ENCODE results near the gene PPP1R14D.
A peak's percentile ranks its signal among the peaks of the same experiment; 100 is the strongest.

The PPP1R14D gene

GRCh38 chr15:40845036-40845435 lies 16.5 kb upstream of the PPP1R14D start:
- no peaks in the 10 kb centered on the region for H3K4me1 ChIP-seq (ENCODE audit: insufficient read depth, low read length)
- peaks cover 70% of the 10 kb centered on the region for H3K27me3 ChIP-seq (ENCODE audit: insufficient read depth, low read length)
- no peak overlapping the region for H3K4me3 ChIP-seq (ENCODE audit: low read length)
- H3K36me3 ChIP-seq (ENCODE audit: insufficient read depth, low read length), result no peaks in the 10 kb centered on the region
- no peak overlapping the region for H2AFZ ChIP-seq (ENCODE audit: low read depth, low read length)
- peaks cover 2% of the 10 kb centered on the region for H3K9me3 ChIP-seq (ENCODE audit: low read length)

GRCh38 chr15:40844696-40845030 lies 16.2 kb upstream of the PPP1R14D start:
- no peak overlapping the region for H3K4me3 ChIP-seq (ENCODE audit: low read length)
- no peak overlapping the region for H2AFZ ChIP-seq (ENCODE audit: low read depth, low read length)
- no peaks in the 10 kb centered on the region for H3K36me3 ChIP-seq (ENCODE audit: insufficient read depth, low read length)
- H3K9me3 ChIP-seq (ENCODE audit: low read length), result peaks cover 2% of the 10 kb centered on the region
- H3K27me3 ChIP-seq (ENCODE audit: insufficient read depth, low read length), result peaks cover 71% of the 10 kb centered on the region
- no peaks in the 10 kb centered on the region for H3K4me1 ChIP-seq (ENCODE audit: insufficient read depth, low read length)

- Histone ChIP-seq H2AFZ (ENCODE audit: low read depth, low read length) (peak within 1 kb of the TSS; percentile 74), H3K9me3 (ENCODE audit: low read length) (peaks cover 2% of the 10 kb centered on the region), H3K27me3 (ENCODE audit: insufficient read depth, low read length) (peaks cover 71% of the 10 kb centered on the region), H3K4me1 (ENCODE audit: insufficient read depth, low read length) (no peaks in the 10 kb centered on the region), H3K36me3 (ENCODE audit: insufficient read depth, low read length) (no peaks in the 10 kb centered on the region), H3K4me3 (ENCODE audit: low read length) (peak within 1 kb of the TSS; percentile 28)
Measured at GRCh38 chr15:40843885-40844695, 15.6 kb upstream of the PPP1R14D start, which contains the start of gene SPINT1. SPINT1 (plus strand) TSS chr15:40844048; CDS start chr15:40844555, 507 bp downstream.

- Histone ChIP-seq H3K4me1 (ENCODE audit: insufficient read depth, low read length) (no peaks in the 10 kb centered on the region), H3K27me3 (ENCODE audit: insufficient read depth, low read length) (peaks cover 71% of the 10 kb centered on the region), H3K36me3 (ENCODE audit: insufficient read depth, low read length) (no peaks in the 10 kb centered on the region), H3K9me3 (ENCODE audit: low read length) (peaks cover 2% of the 10 kb centered on the region), H2AFZ (ENCODE audit: low read depth, low read length) (peak overlapping the region; percentile 74), H3K4me3 (ENCODE audit: low read length) (peak overlapping the region; percentile 28)
Measured at GRCh38 chr15:40843261-40843884, 14.9 kb upstream of the PPP1R14D start.

GRCh38 chr15:40841741-40842140 lies 13.2 kb upstream of the PPP1R14D start:
- Histone ChIP-seq H3K4me1 (ENCODE audit: insufficient read depth, low read length) (no peaks in the 10 kb centered on the region), H3K9me3 (ENCODE audit: low read length) (peaks cover 2% of the 10 kb centered on the region), H2AFZ (ENCODE audit: low read depth, low read length) (no peak overlapping the region), H3K4me3 (ENCODE audit: low read length) (no peak overlapping the region), H3K27me3 (ENCODE audit: insufficient read depth, low read length) (peaks cover 56% of the 10 kb centered on the region), H3K36me3 (ENCODE audit: insufficient read depth, low read length) (no peaks in the 10 kb centered on the region)

GRCh38 chr15:40838756-40839155 lies 10.2 kb upstream of the PPP1R14D start:
- H2AFZ ChIP-seq (ENCODE audit: low read depth, low read length), result no peak overlapping the region
- peaks cover 26% of the 10 kb centered on the region for H3K27me3 ChIP-seq (ENCODE audit: insufficient read depth, low read length)
- no peaks in the 10 kb centered on the region for H3K36me3 ChIP-seq (ENCODE audit: insufficient read depth, low read length)
- H3K4me3 ChIP-seq (ENCODE audit: low read length), result no peak overlapping the region
- peaks cover 2% of the 10 kb centered on the region for H3K9me3 ChIP-seq (ENCODE audit: low read length)
- no peaks in the 10 kb centered on the region for H3K4me1 ChIP-seq (ENCODE audit: insufficient read depth, low read length)

GRCh38 chr15:40836020-40836419 lies 7.5 kb upstream of the PPP1R14D start:
- no peaks in the 10 kb centered on the region for H3K9me3 ChIP-seq (ENCODE audit: low read length)

GRCh38 chr15:40832903-40833302 lies 4.4 kb upstream of the PPP1R14D start:
- Histone ChIP-seq H3K9me3 (ENCODE audit: low read length) (no peaks in the 10 kb centered on the region), H3K4me3 (ENCODE audit: low read length) (no peak overlapping the region), H2AFZ (ENCODE audit: low read depth, low read length) (no peak overlapping the region), H3K4me1 (ENCODE audit: insufficient read depth, low read length) (no peaks in the 10 kb centered on the region), H3K27me3 (ENCODE audit: insufficient read depth, low read length) (no peaks in the 10 kb centered on the region), H3K36me3 (ENCODE audit: insufficient read depth, low read length) (no peaks in the 10 kb centered on the region)

More at GRCh38 chr15:40836020-40836419, 7.5 kb upstream of the PPP1R14D start:
- H3K27me3 ChIP-seq (ENCODE audit: insufficient read depth, low read length), result peaks cover 4% of the 10 kb centered on the region
- H2AFZ ChIP-seq (ENCODE audit: low read depth, low read length), result no peak overlapping the region
- no peaks in the 10 kb centered on the region for H3K36me3 ChIP-seq (ENCODE audit: insufficient read depth, low read length)
- no peaks in the 10 kb centered on the region for H3K4me1 ChIP-seq (ENCODE audit: insufficient read depth, low read length)
- no peak overlapping the region for H3K4me3 ChIP-seq (ENCODE audit: low read length)

- Histone ChIP-seq H2AFZ (ENCODE audit: low read depth, low read length) (no peak overlapping the region), H3K4me1 (ENCODE audit: insufficient read depth, low read length) (no peaks in the 10 kb centered on the region), H3K27me3 (ENCODE audit: insufficient read depth, low read length) (no peaks in the 10 kb centered on the region), H3K4me3 (ENCODE audit: low read length) (no peak overlapping the region), H3K36me3 (ENCODE audit: insufficient read depth, low read length) (no peaks in the 10 kb centered on the region), H3K9me3 (ENCODE audit: low read length) (no peaks in the 10 kb centered on the region)
Measured at GRCh38 chr15:40831861-40832260, 3.4 kb upstream of the PPP1R14D start.

- Histone ChIP-seq H3K4me1 (ENCODE audit: insufficient read depth, low read length) (no peaks in the 10 kb centered on the region), H3K4me3 (ENCODE audit: low read length) (no peak overlapping the region), H3K27me3 (ENCODE audit: insufficient read depth, low read length) (no peaks in the 10 kb centered on the region), H2AFZ (ENCODE audit: low read depth, low read length) (no peak overlapping the region), H3K9me3 (ENCODE audit: low read length) (no peaks in the 10 kb centered on the region), H3K36me3 (ENCODE audit: insufficient read depth, low read length) (no peaks in the 10 kb centered on the region)
Measured at GRCh38 chr15:40830884-40831283, 2.4 kb upstream of the PPP1R14D start.

- no peak overlapping the region for H2AFZ ChIP-seq (ENCODE audit: low read depth, low read length)
- H3K36me3 ChIP-seq (ENCODE audit: insufficient read depth, low read length), result no peaks in the 10 kb centered on the region
- H3K27me3 ChIP-seq (ENCODE audit: insufficient read depth, low read length), result no peaks in the 10 kb centered on the region
- no peaks in the 10 kb centered on the region for H3K4me1 ChIP-seq (ENCODE audit: insufficient read depth, low read length)
- no peaks in the 10 kb centered on the region for H3K9me3 ChIP-seq (ENCODE audit: low read length)
- no peak overlapping the region for H3K4me3 ChIP-seq (ENCODE audit: low read length)
Measured at GRCh38 chr15:40829115-40829514, 607 bp upstream of the PPP1R14D start.

GRCh38 chr15:40826423-40827075 lies 2.0 kb downstream of the PPP1R14D start:
- Histone ChIP-seq H3K9me3 (ENCODE audit: low read length) (no peaks in the 10 kb centered on the region), H2AFZ (ENCODE audit: low read depth, low read length) (no peak overlapping the region), H3K4me3 (ENCODE audit: low read length) (no peak overlapping the region), H3K36me3 (ENCODE audit: insufficient read depth, low read length) (no peaks in the 10 kb centered on the region), H3K27me3 (ENCODE audit: insufficient read depth, low read length) (no peaks in the 10 kb centered on the region), H3K4me1 (ENCODE audit: insufficient read depth, low read length) (no peaks in the 10 kb centered on the region)

GRCh38 chr15:40825661-40826422 lies 2.7 kb downstream of the PPP1R14D start:
- H3K36me3 ChIP-seq (ENCODE audit: insufficient read depth, low read length), result no peaks in the 10 kb centered on the region
- no peaks in the 10 kb centered on the region for H3K27me3 ChIP-seq (ENCODE audit: insufficient read depth, low read length)
- no peaks in the 10 kb centered on the region for H3K4me1 ChIP-seq (ENCODE audit: insufficient read depth, low read length)
- no peak overlapping the region for H2AFZ ChIP-seq (ENCODE audit: low read depth, low read length)
- no peaks in the 10 kb centered on the region for H3K9me3 ChIP-seq (ENCODE audit: low read length)
- H3K4me3 ChIP-seq (ENCODE audit: low read length), result no peak overlapping the region

Data from neuron (in vitro differentiated cells).